GM20000 (cell line): ENCODE measurements around the gene LRRC75B.
"Not testable (repeated sequence)": the region's sequence is repeated elsewhere in the genome, so short reads cannot be mapped to it uniquely, and the experiment has no call there.

Experiments
- DNase-seq: peaks from one replicate; pipeline ENCODE4 v3.0.0; 2012; ENCODE audit warnings: low spot score
- CTCF ChIP-seq: IDR thresholded peaks from 2 replicates; pipeline ENCODE4 v1.5.1; 2012; ENCODE audit warnings: mild to moderate bottlenecking, control low read depth; ENCODE audit errors: extremely low read depth, missing control alignments

The LRRC75B gene

DNA sequence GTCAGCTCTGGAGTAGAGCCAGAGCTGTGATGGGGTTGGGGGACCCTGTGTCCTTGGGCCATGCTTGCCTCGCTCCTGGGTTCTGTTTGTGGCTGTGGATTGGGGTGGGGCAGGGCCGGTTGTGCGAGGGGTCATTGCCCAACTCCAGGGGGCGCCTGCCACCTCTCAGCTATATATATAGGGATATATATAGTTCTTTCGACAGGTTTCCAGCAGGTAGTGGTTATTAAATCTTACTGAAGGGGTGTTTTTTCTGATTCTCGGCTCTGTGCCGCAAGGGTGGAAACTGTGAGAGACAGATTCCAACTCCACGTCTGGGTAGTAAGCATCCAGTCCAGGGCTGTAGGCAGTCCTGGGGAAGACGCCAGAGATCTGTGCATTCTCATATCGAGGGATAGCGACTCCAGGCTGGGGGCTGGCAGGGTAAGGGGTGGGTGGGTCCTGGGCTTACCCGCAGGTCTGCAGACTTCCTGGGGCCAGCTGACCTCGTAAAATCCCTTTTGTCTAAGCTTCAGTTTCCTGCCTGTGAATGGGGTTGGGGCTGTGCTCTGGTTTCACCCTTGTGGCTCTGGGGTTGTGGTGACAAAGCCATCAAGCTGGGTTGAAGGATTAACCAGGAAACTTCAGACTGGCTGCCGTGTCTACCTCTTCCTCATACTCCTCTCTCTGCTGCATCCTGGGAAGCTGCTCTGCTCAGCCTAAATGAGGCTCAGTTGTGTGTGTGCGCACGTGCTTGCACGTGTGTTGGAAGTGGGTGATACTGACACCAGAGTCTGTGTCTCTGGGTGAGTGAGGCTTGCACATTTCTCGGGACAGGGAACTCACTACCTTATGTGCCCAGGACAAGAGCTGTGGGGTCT, 11.1 kb upstream of the LRRC75B start:
- not testable (repeated sequence) for DNase-seq

GRCh38 chr22:24602847-24603769, 10.2 kb upstream of the LRRC75B start, which contains the start of gene GGT1:
Gene GGT1, plus strand, starts transcription at chr22:24603193. Its CDS starts 7,889 bp downstream, at chr22:24611082.
- not testable (repeated sequence) for DNase-seq

- not testable (repeated sequence) for DNase-seq
Measured at GRCh38 chr22:24602105-24602749, 9.4 kb upstream of the LRRC75B start.

GRCh38 chr22:24601217-24602104, 8.6 kb upstream of the LRRC75B start:
- DNase-seq = no peak
- no peak for TF ChIP-seq CTCF

DNA sequence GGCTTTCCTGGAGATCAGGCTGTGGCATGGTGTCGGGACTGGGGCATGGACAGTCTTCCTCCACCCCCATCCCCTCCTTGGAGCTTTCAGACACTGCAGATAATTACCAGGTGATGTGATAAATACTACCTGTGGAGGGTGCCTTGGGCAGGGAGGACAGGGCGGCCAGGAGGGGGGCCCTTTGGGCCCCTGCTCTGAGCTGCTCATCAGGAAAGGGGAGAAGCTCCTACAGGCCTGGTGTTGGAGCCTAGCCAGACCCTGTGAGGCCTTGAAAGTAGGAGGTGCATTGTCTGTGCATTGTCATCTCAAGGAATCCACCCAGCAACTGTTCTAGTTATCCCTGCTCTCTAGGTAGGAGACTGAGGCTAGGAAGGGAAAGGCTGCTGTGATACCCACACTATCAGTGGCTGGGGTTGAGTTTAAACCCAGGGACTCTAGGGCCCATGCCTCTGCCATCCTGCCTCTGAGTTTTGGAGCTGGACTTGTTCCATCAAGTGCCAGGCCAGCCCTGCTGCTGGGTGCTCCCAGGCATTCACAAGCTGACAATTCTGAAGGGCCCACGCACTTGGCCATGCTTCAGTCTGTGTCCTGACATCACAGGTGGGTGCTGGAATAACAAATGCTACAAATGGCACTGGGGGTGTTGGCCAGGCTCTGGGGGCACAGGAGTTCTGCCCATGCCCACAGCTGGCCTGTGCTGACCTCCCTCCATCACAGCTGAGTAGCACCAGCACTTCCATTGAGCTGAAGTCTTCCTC, 7.3 kb upstream of the LRRC75B start:
- not testable (repeated sequence) for DNase-seq

GRCh38 chr22:24599514-24599913, 6.6 kb upstream of the LRRC75B start:
- DNase-seq = no peak
- no peak for TF ChIP-seq CTCF

- DNase-seq = not testable (repeated sequence)
Measured at GRCh38 chr22:24597076-24597475, 4.2 kb upstream of the LRRC75B start.

DNA sequence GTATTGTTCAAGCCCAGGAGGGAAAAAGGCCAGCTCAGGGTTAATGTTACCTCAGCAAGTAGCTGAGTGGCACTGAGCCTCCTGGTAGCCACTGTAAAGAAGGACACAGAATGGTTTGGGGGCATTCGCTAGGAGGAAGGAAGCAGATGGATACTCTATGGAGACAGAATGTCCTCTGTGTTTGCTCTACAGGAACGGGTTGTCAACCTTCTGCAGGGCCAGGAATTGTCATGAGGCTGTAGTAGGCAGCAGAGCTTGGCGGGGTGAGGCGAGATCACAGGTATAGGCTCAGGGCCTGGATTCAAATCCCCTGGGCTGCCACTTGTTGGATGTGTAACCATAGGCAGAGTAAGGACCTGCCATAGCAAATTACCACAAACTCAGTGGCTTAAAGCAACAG, 3.0 kb upstream of the LRRC75B start:
- DNase-seq = no peak
- TF ChIP-seq CTCF = no peak

DNA sequence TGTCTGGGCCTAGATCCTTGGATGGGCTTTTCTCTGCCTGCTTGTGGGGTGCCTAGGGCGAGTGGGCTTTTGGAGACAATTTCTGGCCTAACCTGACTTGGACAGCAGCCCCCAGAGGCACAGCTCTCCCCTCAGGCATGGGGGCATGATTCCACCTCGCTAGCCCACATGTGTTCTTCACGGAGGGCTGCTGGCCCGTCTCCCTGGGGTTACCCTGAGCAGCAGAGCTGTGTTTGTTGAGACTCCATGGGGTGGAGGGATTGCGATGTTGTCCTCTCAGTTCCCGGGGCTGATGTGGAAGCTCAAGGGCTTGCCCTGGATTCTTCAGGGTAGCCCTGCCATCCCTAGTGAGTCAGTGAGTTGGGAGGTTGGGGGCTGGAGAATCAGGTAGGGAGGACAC, 2.4 kb upstream of the LRRC75B start:
- no peak for TF ChIP-seq CTCF
- no peak for DNase-seq
